Neural cell (in vitro differentiated cells): ENCODE measurements around the gene JMJD1C.

ENCODE experiments used
- CTCF ChIP-seq: fragments of 450-650 bp; IDR thresholded peaks from 2 replicates; pipeline ENCODE4 v1.5.1; 2014; ENCODE audit warnings: antibody characterized with exemption, mild to moderate bottlenecking, moderate library complexity; ENCODE audit not compliant: poor library complexity, severe bottlenecking
- EP300 ChIP-seq: fragments of 450-650 bp; conservative IDR thresholded peaks from 2 replicates; pipeline ENCODE4 v1.6.1; 2014; ENCODE audit warnings: antibody characterized with exemption, mild to moderate bottlenecking, moderate library complexity; ENCODE audit not compliant: poor library complexity, severe bottlenecking
- POLR2AphosphoS5 ChIP-seq: IDR thresholded peaks from 2 replicates; pipeline ENCODE4 v1.6.1; 2012

- TF ChIP-seq POLR2AphosphoS5 (no peak), CTCF (no peak), EP300 (no peak)
Observed at GRCh38 chr10:63468947-63469346, 3.2 kb upstream of the JMJD1C start.
